NCI-H1105 (cell line): ENCODE results near the gene LGR6.

ENCODE experiments used
- DNase-seq: peaks from one replicate; lab custom pipeline; 2025; lab: John Stamatoyannopoulos, UW

The LGR6 gene

GRCh38 chr1:202200669-202201068, 7.1 kb downstream of the LGR6 start:
- DNase-seq: no peak

- no peak for DNase-seq
Measured at GRCh38 chr1:202201266-202201665, 7.7 kb downstream of the LGR6 start.

- no peak for DNase-seq
Measured at GRCh38 chr1:202201971-202202370, 8.4 kb downstream of the LGR6 start.

GRCh38 chr1:202202500-202203168, 9.0 kb downstream of the LGR6 start:
- no peak for DNase-seq

GRCh38 chr1:202203238-202204039, 9.8 kb downstream of the LGR6 start:
- DNase-seq: no peak

- no peak for DNase-seq
Measured at GRCh38 chr1:202204065-202204464, 10.5 kb downstream of the LGR6 start.

GRCh38 chr1:202205523-202206190, 12.1 kb downstream of the LGR6 start:
- no peak for DNase-seq

- no peak for DNase-seq
Measured at GRCh38 chr1:202207292-202207691, 13.7 kb downstream of the LGR6 start.

GRCh38 chr1:202208351-202208857, 14.8 kb downstream of the LGR6 start:
- no peak for DNase-seq

- peak; percentile 27 for DNase-seq
Measured at GRCh38 chr1:202210385-202210784, 16.8 kb downstream of the LGR6 start.

GRCh38 chr1:202210969-202211368, 17.4 kb downstream of the LGR6 start:
- no peak for DNase-seq

- DNase-seq: no peak
Measured at GRCh38 chr1:202212787-202213186, 19.2 kb downstream of the LGR6 start.

GRCh38 chr1:202213361-202214088, 19.9 kb downstream of the LGR6 start:
- no peak for DNase-seq

GRCh38 chr1:202214089-202214843, 20.7 kb downstream of the LGR6 start:
- no peak for DNase-seq

GRCh38 chr1:202215472-202216130, 22.0 kb downstream of the LGR6 start:
- no peak for DNase-seq

GRCh38 chr1:202216691-202217090, 23.1 kb downstream of the LGR6 start:
- no peak for DNase-seq

- no peak for DNase-seq
Measured at GRCh38 chr1:202217516-202217915, 23.9 kb downstream of the LGR6 start.

GRCh38 chr1:202217951-202218350, 24.4 kb downstream of the LGR6 start:
- no peak for DNase-seq

- DNase-seq: no peak
Measured at GRCh38 chr1:202220733-202221132, 27.1 kb downstream of the LGR6 start.
